ENCODE measurements around the gene NFX1.

Gene NFX1

GRCh38 chr9:33414268-33414667, 124.0 kb downstream of the NFX1 start:
- H3K9me3 ChIP-seq (ENCODE audit: control insufficient read depth, insufficient read depth, low read length), result no peaks in the 10 kb centered on the region
- peaks cover 4% of the 10 kb centered on the region for H3K4me1 ChIP-seq (ENCODE audit: insufficient read depth, low read length)
- no peak overlapping the region for H3K9ac ChIP-seq (ENCODE audit: low read depth, low read length)
- H3K36me3 ChIP-seq (ENCODE audit: insufficient read depth, low read length), result no peaks in the 10 kb centered on the region

- no peak overlapping the region for H3K9ac ChIP-seq (ENCODE audit: low read depth, low read length)
Observed at GRCh38 chr9:33414889-33415500, 124.7 kb downstream of the NFX1 start.

DNA sequence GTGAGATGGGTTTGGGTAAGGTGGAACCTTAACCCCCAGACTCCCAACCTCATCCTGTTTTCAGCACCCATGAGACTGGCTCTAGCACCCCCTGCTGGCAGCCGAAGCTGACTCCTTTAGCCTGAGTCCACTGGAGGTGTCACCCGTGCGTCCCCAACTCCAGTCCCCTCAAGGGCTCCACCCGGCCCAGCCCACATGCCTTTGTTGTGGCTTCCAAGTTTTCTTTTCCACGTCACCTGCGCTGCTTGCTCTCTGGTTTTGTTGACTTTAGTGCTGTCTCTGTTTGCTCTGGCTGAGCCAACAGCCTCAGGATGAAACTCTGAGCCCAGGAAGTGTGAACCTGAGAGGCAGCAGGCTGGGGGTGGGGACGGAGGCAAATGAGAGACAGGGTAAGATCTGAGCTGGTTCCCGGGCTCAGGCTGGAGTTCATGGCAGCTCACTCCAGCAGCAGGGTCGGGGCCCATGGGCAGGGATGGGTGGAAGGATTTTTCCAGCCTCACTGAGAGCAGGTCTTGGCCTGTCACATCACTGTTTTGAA, 125.3 kb downstream of the NFX1 start:
- H3K9me3 ChIP-seq (ENCODE audit: control insufficient read depth, insufficient read depth, low read length), result no peaks in the 10 kb centered on the region
- H3K4me1 ChIP-seq (ENCODE audit: insufficient read depth, low read length), result peaks cover 4% of the 10 kb centered on the region
- H3K36me3 ChIP-seq (ENCODE audit: insufficient read depth, low read length), result no peaks in the 10 kb centered on the region
- H3K9ac ChIP-seq (ENCODE audit: low read depth, low read length), result 0 out of 2 replicates have a peak overlapping the region, but pooled peaks have one; percentile 28

More at GRCh38 chr9:33414889-33415500, 124.7 kb downstream of the NFX1 start:
- no peaks in the 10 kb centered on the region for H3K9me3 ChIP-seq (ENCODE audit: control insufficient read depth, insufficient read depth, low read length)
- no peaks in the 10 kb centered on the region for H3K36me3 ChIP-seq (ENCODE audit: insufficient read depth, low read length)
- peaks cover 4% of the 10 kb centered on the region for H3K4me1 ChIP-seq (ENCODE audit: insufficient read depth, low read length)

DNA sequence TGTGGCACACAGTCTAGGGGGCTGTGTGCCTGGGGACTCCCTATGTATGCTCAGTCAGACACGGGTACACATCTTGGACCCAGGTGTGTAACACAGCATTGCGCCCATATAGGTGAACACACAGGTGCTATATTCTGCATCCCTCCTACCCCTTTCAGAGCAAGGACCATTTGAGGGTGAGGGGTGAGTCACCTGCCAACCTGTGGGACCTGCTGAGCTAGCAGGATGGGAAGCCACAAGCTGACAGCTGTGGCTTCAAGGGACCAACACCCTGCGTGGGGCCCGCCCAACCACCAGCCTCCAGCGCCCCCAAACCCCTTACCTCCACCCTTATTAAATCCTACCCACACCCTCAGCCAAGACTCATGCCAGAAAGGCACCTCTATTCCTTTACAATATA, 126.7 kb downstream of the NFX1 start:
- Histone ChIP-seq H3K4me1 (ENCODE audit: insufficient read depth, low read length) (peaks cover 4% of the 10 kb centered on the region), H3K9me3 (ENCODE audit: control insufficient read depth, insufficient read depth, low read length) (no peaks in the 10 kb centered on the region)

GRCh38 chr9:33418090-33418489, 127.8 kb downstream of the NFX1 start:
- no peaks in the 10 kb centered on the region for H3K36me3 ChIP-seq (ENCODE audit: insufficient read depth, low read length)
- peaks cover 4% of the 10 kb centered on the region for H3K4me1 ChIP-seq (ENCODE audit: insufficient read depth, low read length)
- no peaks in the 10 kb centered on the region for H3K9me3 ChIP-seq (ENCODE audit: control insufficient read depth, insufficient read depth, low read length)
- no peak overlapping the region for H3K9ac ChIP-seq (ENCODE audit: low read depth, low read length)

More for the DNA sequence above, 126.7 kb downstream of the NFX1 start:
- Histone ChIP-seq H3K9ac (ENCODE audit: low read depth, low read length) (no peak overlapping the region), H3K36me3 (ENCODE audit: insufficient read depth, low read length) (no peaks in the 10 kb centered on the region)

- peaks cover 4% of the 10 kb centered on the region for H3K4me1 ChIP-seq (ENCODE audit: insufficient read depth, low read length)
Observed at GRCh38 chr9:33419708-33420303, 129.5 kb downstream of the NFX1 start.

More at GRCh38 chr9:33419708-33420303, 129.5 kb downstream of the NFX1 start:
- Histone ChIP-seq H3K9me3 (ENCODE audit: control insufficient read depth, insufficient read depth, low read length) (no peaks in the 10 kb centered on the region), H3K9ac (ENCODE audit: low read depth, low read length) (no peak overlapping the region), H3K36me3 (ENCODE audit: insufficient read depth, low read length) (no peaks in the 10 kb centered on the region)

Measured in ES-I3 (cell line).